ENCODE data around the gene NPRL2. TPM values are rescaled to one million over a fixed set of nuclear protein-coding genes. Genes with fewer than 3 reads are reported as not detected.
A peak's percentile ranks its signal among the peaks of the same experiment; 100 is the strongest.

NPRL2 gene
- total RNA-seq, 1 experiment from 2014 or later = 16.0 TPM

DNA sequence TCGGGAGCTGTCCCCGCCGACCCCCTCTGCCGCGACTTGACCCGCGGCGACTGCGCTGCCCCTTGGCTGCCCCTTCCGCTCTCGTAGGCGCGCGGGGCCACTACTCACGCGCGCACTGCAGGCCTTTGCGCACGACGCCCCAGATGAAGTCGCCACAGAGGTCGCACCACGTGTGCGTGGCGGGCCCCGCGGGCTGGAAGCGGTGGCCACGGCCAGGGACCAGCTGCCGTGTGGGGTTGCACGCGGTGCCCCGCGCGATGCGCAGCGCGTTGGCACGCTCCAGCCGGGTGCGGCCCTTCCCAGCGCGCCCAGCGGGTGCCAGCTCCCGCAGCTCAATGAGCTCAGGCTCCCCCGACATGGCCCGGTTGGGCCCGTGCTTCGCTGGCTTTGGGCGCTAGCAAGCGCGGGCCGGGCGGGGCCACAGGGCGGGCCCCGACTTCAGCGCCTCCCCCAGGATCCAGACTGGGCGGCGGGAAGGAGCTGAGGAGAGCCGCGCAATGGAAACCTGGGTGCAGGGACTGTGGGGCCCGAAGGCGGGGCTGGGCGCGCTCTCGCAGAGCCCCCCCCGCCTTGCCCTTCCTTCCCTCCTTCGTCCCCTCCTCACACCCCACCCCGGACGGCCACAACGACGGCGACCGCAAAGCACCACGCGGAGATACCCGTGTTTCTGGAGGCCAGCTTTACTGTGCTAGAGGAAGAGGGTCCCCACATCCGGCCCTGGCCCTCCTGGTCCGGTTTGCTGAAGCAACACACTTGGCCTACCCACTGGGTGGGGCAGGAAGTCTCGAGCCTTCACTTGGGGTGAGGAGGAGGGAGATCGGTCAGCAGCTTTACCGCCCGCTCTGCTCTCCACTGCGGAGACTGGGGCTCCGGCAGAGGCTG lies 9.9 kb downstream of the NPRL2 start, which contains the start of gene RASSF1:
Gene RASSF1 (minus strand): TSS at position 389 of the 882 bp plus-strand sequence. CDS start 31 bp downstream, at position 358.
- DNase-seq = peak; percentile 78
- H3K9me3 ChIP-seq = no peaks in the 10 kb centered on the region
- H3K4me3 ChIP-seq = peak within 1 kb of the TSS; percentile 50
- H3K27me3 ChIP-seq = no peaks in the 10 kb centered on the region
- H3K36me3 ChIP-seq = peaks cover 13% of the 10 kb centered on the region

DNA sequence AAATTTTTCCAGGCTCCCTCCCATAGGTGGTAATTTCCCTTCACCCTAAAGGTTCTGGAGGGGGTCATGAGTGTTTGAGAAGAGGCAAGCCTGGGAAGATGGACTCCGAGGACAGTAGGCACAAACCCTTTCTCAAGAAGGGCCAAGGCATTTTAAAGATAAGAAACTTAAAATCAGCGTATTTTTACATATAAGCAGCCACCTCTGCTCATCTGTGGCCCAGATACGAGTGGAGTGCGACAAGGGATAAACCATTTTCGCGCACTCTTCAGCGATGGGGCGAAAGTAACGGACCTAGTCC lies 10.5 kb downstream of the NPRL2 start:
- no peak for DNase-seq
- Histone ChIP-seq H3K36me3 (peaks cover 15% of the 10 kb centered on the region), H3K4me3 (peak overlapping the region; percentile 50), H3K27me3 (no peaks in the 10 kb centered on the region), H3K9me3 (no peaks in the 10 kb centered on the region)

DNA sequence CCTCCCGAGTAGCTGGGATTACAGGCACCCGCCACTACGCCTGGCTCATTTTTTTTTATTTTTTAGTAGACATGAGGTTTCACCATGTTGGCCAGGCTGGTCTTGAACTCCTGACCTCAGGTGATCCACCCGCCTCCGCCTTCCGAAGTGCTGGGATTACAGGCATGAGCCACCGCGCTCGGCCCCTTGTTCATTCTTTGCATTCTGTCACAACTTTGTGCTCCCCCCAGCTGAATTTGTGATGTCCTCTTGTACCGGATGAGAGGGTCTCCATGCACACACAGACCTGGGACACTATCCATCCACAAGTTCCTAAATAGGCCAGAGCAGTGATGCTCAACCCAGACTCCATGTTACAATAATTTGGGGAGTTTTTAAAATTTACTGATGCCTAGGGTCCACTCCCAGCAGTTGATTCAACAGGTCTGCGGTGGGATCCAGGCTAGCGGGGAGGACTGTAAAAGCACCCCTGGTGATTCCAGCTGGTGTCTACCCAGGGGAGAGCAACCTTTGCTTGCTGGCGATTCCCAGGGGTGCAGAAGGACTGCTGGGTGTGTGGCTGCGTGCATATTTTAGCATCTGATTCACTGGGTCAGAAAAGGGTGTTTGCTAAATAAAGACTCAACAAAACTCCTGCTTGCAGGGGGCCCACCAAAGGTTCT lies 11.0 kb downstream of the NPRL2 start:
- Histone ChIP-seq H3K36me3 (peaks cover 15% of the 10 kb centered on the region), H3K27me3 (no peaks in the 10 kb centered on the region), H3K4me3 (peak overlapping the region; percentile 50), H3K9me3 (no peaks in the 10 kb centered on the region)
- no peak for DNase-seq

DNA sequence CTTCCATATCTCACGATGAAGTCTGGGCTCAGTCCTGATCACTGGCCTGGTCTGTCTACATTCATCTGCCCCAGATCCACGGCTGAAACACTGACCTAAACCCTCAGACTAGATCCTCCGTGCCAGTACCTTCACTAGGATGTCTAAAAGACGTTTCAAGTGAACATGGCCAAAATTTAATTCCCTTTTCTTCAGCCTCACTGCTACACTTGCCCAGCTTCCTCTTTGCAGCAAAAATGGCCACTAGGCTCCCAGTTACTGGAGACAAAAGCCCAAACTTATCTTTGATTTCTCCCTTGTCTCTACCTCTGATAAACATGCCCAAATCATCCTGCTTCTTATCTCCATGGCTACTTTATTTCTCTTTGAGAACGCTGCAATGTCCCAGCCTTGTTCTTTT lies 11.6 kb downstream of the NPRL2 start:
- no peaks in the 10 kb centered on the region for H3K27me3 ChIP-seq
- no peak for DNase-seq
- peaks cover 22% of the 10 kb centered on the region for H3K36me3 ChIP-seq
- H3K4me3 ChIP-seq = no peak overlapping the region
- H3K9me3 ChIP-seq = no peaks in the 10 kb centered on the region

DNA sequence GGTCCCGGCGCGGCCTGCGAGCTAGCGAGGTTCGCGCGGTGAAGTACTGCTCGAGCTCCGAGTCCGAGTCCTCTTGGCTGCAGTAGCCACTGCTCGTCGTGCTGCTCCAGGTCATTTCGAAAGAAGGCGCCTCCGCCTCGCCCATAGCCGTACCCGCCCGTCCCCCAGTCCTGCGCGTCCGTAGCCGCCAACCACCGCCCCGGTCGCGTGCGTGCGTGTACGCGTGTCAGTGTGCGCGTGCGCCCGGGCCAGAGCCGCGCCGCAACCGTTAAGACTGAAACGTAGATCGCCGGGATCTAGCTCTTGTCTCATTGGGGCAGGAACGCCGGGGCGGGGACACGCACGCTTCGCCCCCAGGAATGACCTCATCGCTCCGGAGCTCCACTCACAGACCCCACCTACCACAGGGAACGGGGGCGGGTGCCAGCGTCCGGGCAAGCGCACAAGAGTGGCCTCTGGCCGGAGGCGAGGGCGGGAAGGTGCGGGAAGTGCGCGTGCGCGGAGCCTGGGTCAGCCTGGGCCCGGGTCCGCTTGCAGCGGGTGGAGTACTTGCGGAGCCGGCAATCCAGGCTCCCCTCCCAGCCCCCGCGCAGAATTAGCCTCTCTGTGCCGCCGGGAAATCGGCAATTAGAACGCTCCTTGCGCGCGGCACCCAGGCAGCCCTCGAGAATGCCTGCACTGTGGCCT lies 13.3 kb downstream of the NPRL2 start:
- Histone ChIP-seq H3K9me3 (no peaks in the 10 kb centered on the region), H3K36me3 (peaks cover 24% of the 10 kb centered on the region), H3K4me3 (peak overlapping the region; percentile 87), H3K27me3 (no peaks in the 10 kb centered on the region)
- peak; percentile 98 for DNase-seq

DNA sequence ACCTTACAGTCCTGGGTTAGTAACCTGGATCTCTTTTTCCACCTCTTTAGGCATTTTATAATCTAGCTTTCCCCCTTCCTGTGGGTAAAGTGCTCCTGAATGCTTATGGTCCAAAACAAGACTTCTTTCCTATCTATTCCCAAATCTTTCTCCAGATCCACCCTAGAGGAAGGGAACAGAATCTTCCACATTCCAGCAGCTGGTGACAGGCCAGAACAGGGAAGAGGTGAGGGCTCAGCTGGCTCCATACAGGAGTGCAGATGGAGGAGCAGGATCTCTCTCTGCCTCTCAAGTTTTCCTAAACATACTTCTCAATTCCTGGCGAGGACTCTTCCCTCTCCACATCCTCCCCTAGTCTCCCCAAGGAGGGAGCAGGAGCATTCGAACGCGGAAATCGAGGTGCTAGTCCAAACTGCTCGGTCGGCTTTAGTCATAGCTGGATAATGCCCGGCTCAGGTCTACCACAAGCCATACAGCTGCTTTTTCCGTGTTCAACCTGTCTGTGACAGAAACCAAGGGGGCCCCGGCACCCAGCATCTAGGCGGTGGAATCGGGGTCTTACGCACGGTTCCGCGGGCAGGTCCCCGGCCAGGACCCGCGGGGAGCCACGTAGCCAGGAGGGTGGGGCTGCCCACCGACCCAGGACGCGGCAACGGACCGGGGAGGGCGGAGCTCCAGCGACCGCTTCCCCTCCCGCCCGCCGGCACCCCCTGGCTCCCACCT lies 14.0 kb downstream of the NPRL2 start:
- Histone ChIP-seq H3K27me3 (no peaks in the 10 kb centered on the region), H3K9me3 (no peaks in the 10 kb centered on the region), H3K36me3 (peaks cover 28% of the 10 kb centered on the region), H3K4me3 (peak overlapping the region; percentile 87)
- no peak for DNase-seq

DNA sequence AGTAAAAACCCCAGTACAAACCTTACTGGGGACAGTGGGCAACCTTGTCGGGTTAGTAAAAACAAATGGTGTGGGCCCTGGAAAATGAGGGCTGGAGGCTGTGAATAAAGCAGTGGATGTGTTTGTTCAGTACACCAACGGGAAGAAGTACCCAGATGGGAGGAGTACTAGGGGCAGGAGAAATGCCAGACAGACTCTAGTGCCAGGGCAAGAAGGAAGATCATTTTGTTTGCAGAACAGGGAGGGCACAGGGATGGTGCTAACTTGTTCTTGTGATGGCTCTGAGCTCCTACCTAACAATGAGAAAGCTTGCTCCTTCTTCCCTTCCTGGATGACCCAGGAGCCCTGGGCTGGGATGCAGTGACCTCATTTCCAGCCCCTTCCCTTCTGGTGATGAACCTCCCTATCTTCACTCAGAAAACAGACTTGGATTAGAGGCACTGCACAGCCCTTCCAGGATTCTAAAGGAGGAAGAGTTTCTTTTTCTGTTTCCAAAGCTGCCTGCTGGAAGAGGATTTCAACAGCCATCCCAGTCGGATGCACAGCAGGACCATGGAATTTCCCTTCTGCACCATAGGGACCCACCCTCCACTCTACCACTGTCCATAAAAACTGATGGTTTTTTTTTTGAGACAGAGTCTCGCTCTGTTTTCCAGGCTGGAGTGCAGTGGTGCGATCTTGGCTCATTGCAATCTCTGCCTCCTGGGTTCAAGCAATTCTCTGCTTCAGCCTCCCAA lies 16.1 kb downstream of the NPRL2 start:
- no peaks in the 10 kb centered on the region for H3K9me3 ChIP-seq
- no peaks in the 10 kb centered on the region for H3K27me3 ChIP-seq
- DNase-seq = no peak
- peaks cover 40% of the 10 kb centered on the region for H3K36me3 ChIP-seq
- no peak overlapping the region for H3K4me3 ChIP-seq

DNA sequence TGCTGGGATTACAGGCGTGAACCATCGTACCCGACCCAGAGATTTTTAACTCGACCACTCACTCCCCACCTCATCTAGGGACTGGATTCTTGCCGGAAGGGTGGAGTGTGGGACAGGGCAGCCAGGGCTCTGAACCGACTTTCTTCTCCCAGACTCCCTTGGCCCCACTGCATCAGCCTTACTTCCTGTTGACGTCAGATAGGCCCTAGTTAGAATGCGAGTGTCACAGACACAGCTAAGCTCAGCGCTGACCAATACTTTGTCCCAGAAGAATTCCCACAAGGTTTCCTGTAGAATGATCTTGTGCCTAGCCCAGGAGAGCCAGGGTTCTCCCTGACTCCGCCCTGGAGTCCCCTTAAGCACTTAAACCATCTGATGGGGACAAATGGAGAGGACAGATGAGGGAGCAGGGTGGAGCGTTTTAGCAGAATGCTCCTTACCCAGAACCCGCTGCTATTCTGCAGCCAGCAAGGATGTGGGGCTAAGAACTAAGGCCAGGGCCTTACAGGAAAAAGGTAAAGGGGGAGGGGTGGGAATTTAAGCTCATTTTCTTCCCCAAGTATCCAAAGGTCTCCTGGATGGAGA lies 16.7 kb downstream of the NPRL2 start:
- no peak for DNase-seq
- no peak overlapping the region for H3K4me3 ChIP-seq
- no peaks in the 10 kb centered on the region for H3K9me3 ChIP-seq
- peaks cover 40% of the 10 kb centered on the region for H3K36me3 ChIP-seq
- H3K27me3 ChIP-seq = no peaks in the 10 kb centered on the region

DNA sequence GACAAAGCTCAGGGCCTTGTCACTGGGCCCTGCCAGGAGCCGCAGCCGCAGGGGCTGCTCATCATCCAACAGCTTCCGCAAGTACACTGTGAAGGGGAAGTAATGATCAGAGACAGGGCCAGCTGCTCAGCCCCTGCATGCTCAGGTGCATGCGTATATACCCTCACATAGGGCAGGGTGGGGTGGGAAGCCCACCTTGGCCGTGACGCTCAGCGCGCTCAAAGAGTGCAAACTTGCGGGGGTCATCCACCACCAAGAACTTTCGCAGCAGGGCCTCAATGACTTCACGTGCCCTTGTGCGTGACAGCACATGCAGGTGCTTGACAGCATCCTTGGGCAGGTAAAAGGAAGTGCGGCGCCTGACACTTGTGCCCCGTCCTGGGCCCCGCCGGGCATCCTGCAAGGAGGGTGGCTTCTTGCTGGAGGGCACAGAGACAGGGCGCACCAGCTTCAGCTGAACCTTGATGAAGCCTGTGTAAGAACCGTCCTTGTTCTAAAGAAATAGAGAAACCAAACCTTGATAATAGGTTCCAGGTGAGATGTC lies 19.1 kb downstream of the NPRL2 start:
- H3K4me3 ChIP-seq = no peak overlapping the region
- no peak for DNase-seq
- peaks cover 35% of the 10 kb centered on the region for H3K36me3 ChIP-seq
- no peaks in the 10 kb centered on the region for H3K27me3 ChIP-seq
- H3K9me3 ChIP-seq = no peaks in the 10 kb centered on the region

DNA sequence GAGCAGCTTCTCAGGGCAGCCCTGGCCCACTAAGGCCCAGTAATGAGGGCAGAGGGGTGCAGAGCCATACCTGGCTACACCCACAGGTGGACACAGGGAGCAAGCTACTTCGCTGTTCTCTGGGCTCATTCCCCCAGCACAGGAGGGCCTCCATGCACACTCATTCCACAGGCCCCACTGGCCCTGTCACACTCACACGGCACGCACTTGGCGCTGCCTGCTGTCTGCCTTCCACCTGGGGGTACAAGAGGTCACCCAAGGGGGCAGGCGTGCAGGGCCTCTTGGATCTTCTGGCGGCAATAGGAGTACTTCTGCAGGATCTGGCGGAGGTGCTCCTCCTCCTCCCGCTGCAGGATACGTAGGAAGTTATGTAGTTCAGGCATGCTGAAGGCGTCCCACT lies 20.2 kb downstream of the NPRL2 start:
- no peaks in the 10 kb centered on the region for H3K9me3 ChIP-seq
- H3K4me3 ChIP-seq = no peak overlapping the region
- no peaks in the 10 kb centered on the region for H3K27me3 ChIP-seq
- peaks cover 26% of the 10 kb centered on the region for H3K36me3 ChIP-seq
- DNase-seq = no peak

DNA sequence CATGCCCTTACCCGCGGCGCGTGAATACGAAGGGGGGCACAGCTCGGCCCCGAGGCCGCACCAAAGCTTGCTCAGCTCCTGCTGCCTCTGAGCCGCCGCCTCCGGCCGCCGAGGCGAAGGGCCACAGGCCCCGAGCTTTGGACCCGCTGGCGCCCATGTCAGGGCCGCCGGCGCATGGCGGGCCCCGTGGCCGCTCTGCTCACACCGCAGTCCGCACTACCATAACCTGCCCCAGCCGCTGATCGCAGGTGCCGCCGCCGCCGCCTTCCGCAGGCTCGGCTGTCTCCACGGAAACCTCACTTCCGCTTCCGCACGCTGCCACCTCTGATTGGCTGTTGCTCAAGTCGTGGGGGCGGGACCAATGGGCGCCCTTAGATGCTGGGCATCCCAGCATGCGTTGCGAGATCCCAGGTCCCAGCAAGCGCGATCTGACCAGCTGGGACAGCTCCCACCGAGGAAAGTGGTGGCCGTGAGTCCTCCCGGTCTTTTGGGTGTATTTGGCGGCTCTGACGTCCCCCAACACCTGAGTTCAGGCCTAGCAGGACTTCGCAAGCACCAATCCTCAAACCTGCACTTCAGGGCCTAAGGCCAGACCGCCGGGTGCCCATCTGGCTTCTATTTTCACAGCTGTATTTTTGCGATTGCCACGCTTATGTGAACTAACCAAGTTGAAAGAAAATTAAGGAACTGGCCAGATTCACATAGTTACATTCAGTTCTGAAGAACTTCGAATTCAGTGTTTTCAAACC lies 22.5 kb downstream of the NPRL2 start, which contains the start of gene TUSC2:
Gene TUSC2 (minus strand): TSS at position 281 of the 749 bp plus-strand sequence. CDS start 124 bp downstream, at position 157.
- Histone ChIP-seq H3K9me3 (no peaks in the 10 kb centered on the region), H3K36me3 (peaks cover 17% of the 10 kb centered on the region), H3K4me3 (peak within 1 kb of the TSS; percentile 83), H3K27me3 (no peaks in the 10 kb centered on the region)
- DNase-seq = peak; percentile 89

DNA sequence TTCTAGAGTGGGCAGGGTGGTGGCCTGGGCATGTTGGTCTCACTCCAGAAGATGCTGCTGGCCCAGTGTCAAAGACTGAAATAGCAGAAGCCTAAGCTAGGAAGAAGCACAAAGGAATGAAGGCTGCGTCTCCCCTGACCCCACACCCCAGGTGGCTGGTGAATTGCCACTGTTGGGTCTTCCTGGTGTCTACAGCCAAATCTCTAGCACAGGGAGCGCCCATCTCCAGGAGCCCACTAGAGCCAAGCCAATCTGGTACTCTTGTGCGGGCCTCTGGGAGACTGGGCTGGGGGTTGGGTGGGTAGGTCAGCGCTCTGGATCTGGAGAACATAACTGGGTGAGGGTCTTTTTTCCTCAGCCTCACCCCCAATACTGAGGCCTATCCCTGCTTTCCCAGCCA lies 23.4 kb downstream of the NPRL2 start:
- DNase-seq = no peak
- Histone ChIP-seq H3K9me3 (no peaks in the 10 kb centered on the region), H3K36me3 (peaks cover 14% of the 10 kb centered on the region), H3K27me3 (no peaks in the 10 kb centered on the region), H3K4me3 (peak overlapping the region; percentile 83)

DNA sequence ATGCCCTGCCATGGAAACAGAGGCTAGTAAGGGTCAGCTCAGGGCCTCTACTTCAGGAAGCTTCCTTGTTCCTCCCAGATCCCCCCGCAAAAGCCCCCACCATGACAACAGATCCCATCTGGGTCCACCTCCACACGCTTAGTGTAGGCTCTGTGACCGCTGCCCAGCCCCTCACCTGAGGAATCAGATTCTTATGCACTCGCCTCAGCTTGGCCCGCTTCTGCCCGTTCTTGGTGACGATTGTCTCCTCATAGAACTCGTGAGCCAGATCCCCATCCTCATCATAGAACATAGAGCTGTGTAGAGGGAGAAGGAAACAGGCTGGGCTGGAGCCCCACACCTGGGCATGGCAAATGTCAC lies 24.4 kb downstream of the NPRL2 start:
- H3K36me3 ChIP-seq = peaks cover 8% of the 10 kb centered on the region
- no peak overlapping the region for H3K4me3 ChIP-seq
- DNase-seq = no peak
- H3K27me3 ChIP-seq = no peaks in the 10 kb centered on the region
- H3K9me3 ChIP-seq = no peaks in the 10 kb centered on the region

DNA sequence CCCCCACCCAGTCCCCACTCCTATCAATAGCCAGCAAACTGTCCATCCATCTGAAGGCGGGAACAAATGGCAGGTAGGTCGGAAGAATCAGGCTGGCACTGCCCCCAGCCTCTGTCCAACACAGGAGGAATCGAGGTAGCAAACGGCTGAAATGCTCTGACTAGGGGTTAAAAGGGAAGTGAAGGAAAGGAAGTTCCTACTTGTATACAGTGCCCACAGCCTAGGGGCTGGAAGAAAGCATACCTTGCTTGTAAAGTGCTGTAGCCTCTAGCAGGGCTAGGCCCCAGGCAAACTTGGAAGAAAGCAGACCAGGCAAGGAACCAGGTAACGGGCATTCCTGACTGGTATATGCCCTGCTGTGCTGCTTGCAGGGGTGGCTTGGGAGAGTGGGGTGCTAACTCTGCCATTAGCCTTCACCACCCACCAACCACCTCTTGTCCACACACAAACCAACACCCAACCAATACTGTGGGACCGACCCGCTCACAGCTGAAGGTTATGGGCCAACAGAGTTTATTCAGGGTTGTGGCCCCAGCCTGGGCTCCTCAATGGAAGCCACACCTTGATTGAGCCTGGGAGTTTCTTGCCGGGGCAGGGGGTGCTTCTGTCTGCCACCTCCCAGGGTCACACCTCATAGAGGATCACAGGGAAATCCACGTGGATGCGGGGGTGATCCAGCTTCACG lies 24.9 kb downstream of the NPRL2 start:
- Histone ChIP-seq H3K9me3 (no peaks in the 10 kb centered on the region), H3K36me3 (peaks cover 3% of the 10 kb centered on the region), H3K27me3 (no peaks in the 10 kb centered on the region), H3K4me3 (no peak overlapping the region)
- DNase-seq = no peak
